Endothelial cell of umbilical vein (primary cell): ENCODE data around the gene OTOGL. TPM values are rescaled to one million over a fixed set of nuclear protein-coding genes. Genes with fewer than 3 reads are reported as not detected.

Experiments
- BruUV-seq: library from RNA; stranded (reverse); fragments of 400-500 nt; replicated peaks from 2 replicates; lab custom pipeline; 2021; lab: Mats Ljungman, UMichigan
- CTCF ChIA-PET: fragments of 300-600, 350-600 bp; sonication (Branson Sonifier 250); formaldehyde crosslinking; loops from one replicate; lab custom pipeline; 2021; ENCODE audit warnings: antibody characterized with exemption, inconsistent platforms; lab: Charles Lee
- POLR2A ChIA-PET: fragments of 300-600, 350-600 bp; sonication (Branson Sonifier 250); formaldehyde crosslinking; loops from one replicate; lab custom pipeline; 2021; ENCODE audit warnings: antibody characterized with exemption, inconsistent platforms; lab: Charles Lee
- DNase-seq: peaks from one replicate; pipeline ENCODE4 v3.0.0-alpha.2; 2011; ENCODE audit warnings: low read depth, low spot score
- FAIRE-seq: peaks from 2 replicates; lab custom pipeline; 2011; peaks lifted over from hg19 to GRCh38; lab: Jason Lieb, UNC
- H2AFZ ChIP-seq: 2 replicates; pipeline ENCODE4 v1.6.0; 2012; ENCODE audit warnings: low read depth, low read length, control low read depth, inconsistent platforms
- H3K27ac ChIP-seq: 2 replicates; pipeline ENCODE4 v1.5.1; 2011; ENCODE audit warnings: low read depth, mild to moderate bottlenecking, control low read depth, low read length, moderate library complexity; ENCODE audit not compliant: insufficient read depth
- H3K27me3 ChIP-seq, 2 experiments: 2 replicates each; pipeline versions ENCODE4 v1.6.0 to v1.6.1; 2011; ENCODE audit warnings: low read length in 2 of 2, mixed read lengths in 1 of 2; ENCODE audit not compliant: control insufficient read depth in 2 of 2, insufficient read depth in 2 of 2
- H3K36me3 ChIP-seq, 2 experiments: 2 replicates in 1 of 2; 3 replicates in 1 of 2; pipeline ENCODE4 v1.5.1; 2011; ENCODE audit warnings: low read length in 2 of 2, mild to moderate bottlenecking in 1 of 2, moderate library complexity in 1 of 2; ENCODE audit not compliant: control insufficient read depth in 2 of 2, insufficient read depth in 2 of 2; ENCODE audit errors: extremely low read depth in 1 of 2
- H3K4me1 ChIP-seq: 3 replicates; pipeline ENCODE4 v1.5.1; 2011; ENCODE audit warnings: mild to moderate bottlenecking, low read length; ENCODE audit not compliant: control insufficient read depth, insufficient read depth; ENCODE audit errors: extremely low read depth
- H3K4me2 ChIP-seq: 2 replicates; pipeline ENCODE4 v1.6.1; 2011; ENCODE audit warnings: low read length, control low read depth, mixed read lengths; ENCODE audit not compliant: insufficient read depth
- H3K4me3 ChIP-seq, 3 experiments: fragments of 200-600 bp in 1 of 3; sonication (generic), shearing (Covaris generic) in 1 of 3; replicated peaks in 1 of 3; 2 replicates each; pipeline ENCODE4 v1.5.1; 2011 to 2016; ENCODE audit warnings: control low read depth in 3 of 3, low read length in 3 of 3, mild to moderate bottlenecking in 2 of 3, inconsistent platforms in 1 of 3, low read depth in 1 of 3, moderate library complexity in 1 of 3; ENCODE audit not compliant: insufficient read depth in 1 of 3
- H3K79me2 ChIP-seq: 2 replicates; pipeline ENCODE4 v1.6.0; 2012; ENCODE audit warnings: low read length, inconsistent platforms; ENCODE audit not compliant: control insufficient read depth, insufficient read depth
- H3K9ac ChIP-seq: replicated peaks from 2 replicates; pipeline ENCODE3; 2011; ENCODE audit warnings: low read length, control low read depth; ENCODE audit not compliant: insufficient read depth; ENCODE audit errors: extremely low read depth
- H3K9me1 ChIP-seq: replicated peaks from 3 replicates; pipeline ENCODE4 v1.6.0; 2011; ENCODE audit warnings: mild to moderate bottlenecking, low read length; ENCODE audit not compliant: control insufficient read depth, insufficient read depth; ENCODE audit errors: extremely low read depth
- H3K9me3 ChIP-seq: replicated peaks from 2 replicates; pipeline ENCODE4 v1.5.1; 2012; ENCODE audit warnings: low read length, inconsistent platforms; ENCODE audit not compliant: control insufficient read depth, insufficient read depth
- H4K20me1 ChIP-seq: replicated peaks from 2 replicates; pipeline ENCODE3; 2011; ENCODE audit warnings: mild to moderate bottlenecking, low read length; ENCODE audit not compliant: control insufficient read depth, insufficient read depth; ENCODE audit errors: extremely low read depth
- EZH2 ChIP-seq: IDR thresholded peaks from 2 replicates; pipeline ENCODE4 v1.6.1; 2012; ENCODE audit warnings: borderline replicate concordance, low read depth, mild to moderate bottlenecking, moderate library complexity, low read length, inconsistent platforms; ENCODE audit not compliant: severe bottlenecking
- FOS ChIP-seq: IDR thresholded peaks from 2 replicates; pipeline ENCODE4 v1.6.1; 2011; ENCODE audit warnings: mild to moderate bottlenecking, low read length, moderate library complexity, borderline replicate concordance; ENCODE audit not compliant: insufficient read depth
- GATA2 ChIP-seq: IDR thresholded peaks from 2 replicates; pipeline ENCODE4 v1.7.0; 2011; ENCODE audit warnings: low read depth, mild to moderate bottlenecking, moderate library complexity, mixed read lengths, low read length; ENCODE audit not compliant: insufficient read length, insufficient read depth
- JUN ChIP-seq: IDR thresholded peaks from 2 replicates; pipeline ENCODE4 v1.6.1; 2011; ENCODE audit warnings: borderline replicate concordance, low read depth; ENCODE audit not compliant: insufficient read length, insufficient read depth
- MYC ChIP-seq: IDR thresholded peaks from one replicate; pipeline ENCODE4 v1.6.1; 2011; ENCODE audit warnings: mild to moderate bottlenecking, low read depth, low read length
- POLR2A ChIP-seq: IDR thresholded peaks from 2 replicates; pipeline ENCODE4 v1.6.1; 2012; ENCODE audit warnings: low read depth, mild to moderate bottlenecking, control low read depth, low read length
- POLR2AphosphoS5 ChIP-seq: IDR thresholded peaks from 2 replicates; pipeline ENCODE4 v1.6.1; 2012; ENCODE audit warnings: low read depth, mild to moderate bottlenecking, control low read depth, low read length, moderate library complexity; ENCODE audit not compliant: insufficient read depth
- dilution Hi-C: fragments of 300-500 bp; cut with MboI; formaldehyde crosslinking; loops from one replicate; pipeline ENCODE4 v1.15.0; 2019; ENCODE audit warnings: low sequenced_read_pairs; ENCODE audit not compliant: extremely low pct_ligation_motif_present
- intact Hi-C: fragments of 100-400 bp; cut with micrococcal nuclease; formaldehyde crosslinking; loops from one replicate; pipeline ENCODE4 v1.10.0; 2022
- polyA plus RNA-seq, 4 experiments: library from polyadenylated mRNA; depleted of rRNA in 3 of 4; stranded (reverse) in 3 of 4; unstranded in 1 of 4; fragments of >200 nt; gene quantifications; 2 replicates each; pipeline versions ENCODE4 v1.2.1 to v1.2.3, GENCODE V29; 2011 to 2012; ENCODE audit warnings: missing spikeins in 1 of 4
- total RNA-seq: library from RNA; stranded (reverse); gene quantifications from 2 replicates; pipeline ENCODE4 v1.2.3, GENCODE V29; 2021
- TF ChIP-seq, protein P1 (sequence below): IDR thresholded peaks from 2 replicates; pipeline ENCODE4 v1.6.1; 2011; ENCODE audit not compliant: insufficient read depth, insufficient read length
- TF ChIP-seq, protein P2 (sequence below), 2 donors: IDR thresholded peaks; 1 replicate in 1 of 2; 2 replicates in 1 of 2; pipeline ENCODE4 v1.5.1; 2011; ENCODE audit warnings: low read length in 2 of 2, mild to moderate bottlenecking in 2 of 2, moderate library complexity in 2 of 2, control low read depth in 1 of 2, inconsistent platforms in 1 of 2, low read depth in 1 of 2; ENCODE audit not compliant: insufficient read depth in 1 of 2; ENCODE audit errors: extremely low read depth in 1 of 2

Gene OTOGL
- total and polyA plus RNA-seq, 2 donors (not counting 3 experiments of a cell fraction or from before 2014, with no cell fraction given), result 1.4 to 2.0 TPM

- no peak for TF ChIP-seq POLR2A
- no peak for TF ChIP-seq JUN
- TF ChIP-seq, protein P1, sequence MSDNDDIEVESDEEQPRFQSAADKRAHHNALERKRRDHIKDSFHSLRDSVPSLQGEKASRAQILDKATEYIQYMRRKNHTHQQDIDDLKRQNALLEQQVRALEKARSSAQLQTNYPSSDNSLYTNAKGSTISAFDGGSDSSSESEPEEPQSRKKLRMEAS, result no peak
- TF ChIP-seq GATA2, result no peak
- TF ChIP-seq POLR2AphosphoS5, result no peak
- TF ChIP-seq, protein P2, sequence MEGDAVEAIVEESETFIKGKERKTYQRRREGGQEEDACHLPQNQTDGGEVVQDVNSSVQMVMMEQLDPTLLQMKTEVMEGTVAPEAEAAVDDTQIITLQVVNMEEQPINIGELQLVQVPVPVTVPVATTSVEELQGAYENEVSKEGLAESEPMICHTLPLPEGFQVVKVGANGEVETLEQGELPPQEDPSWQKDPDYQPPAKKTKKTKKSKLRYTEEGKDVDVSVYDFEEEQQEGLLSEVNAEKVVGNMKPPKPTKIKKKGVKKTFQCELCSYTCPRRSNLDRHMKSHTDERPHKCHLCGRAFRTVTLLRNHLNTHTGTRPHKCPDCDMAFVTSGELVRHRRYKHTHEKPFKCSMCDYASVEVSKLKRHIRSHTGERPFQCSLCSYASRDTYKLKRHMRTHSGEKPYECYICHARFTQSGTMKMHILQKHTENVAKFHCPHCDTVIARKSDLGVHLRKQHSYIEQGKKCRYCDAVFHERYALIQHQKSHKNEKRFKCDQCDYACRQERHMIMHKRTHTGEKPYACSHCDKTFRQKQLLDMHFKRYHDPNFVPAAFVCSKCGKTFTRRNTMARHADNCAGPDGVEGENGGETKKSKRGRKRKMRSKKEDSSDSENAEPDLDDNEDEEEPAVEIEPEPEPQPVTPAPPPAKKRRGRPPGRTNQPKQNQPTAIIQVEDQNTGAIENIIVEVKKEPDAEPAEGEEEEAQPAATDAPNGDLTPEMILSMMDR (IDR thresholded peaks at IDR 0.05; ENCODE audit: extremely low read depth in 1 of 2, insufficient read depth in 1 of 2, low read depth in 1 of 2, low read length in 2 of 2), result no peak
- TF ChIP-seq EZH2, result no peak
- TF ChIP-seq FOS, result no peak
- no peak for TF ChIP-seq MYC
- dilution Hi-C loops, result no loop called here
- Histone ChIP-seq H4K20me1 (no peaks in the 10 kb centered on the region), H3K27me3 (no peaks in the 10 kb centered on the region), H3K36me3 (no peaks in the 10 kb centered on the region), H3K9me1 (no peaks in the 10 kb centered on the region), H3K4me2 (no peak overlapping the region), H3K27ac (no peak overlapping the region), H3K4me3 (no peak overlapping the region), H3K9ac (no peak overlapping the region), H3K9me3 (no peaks in the 10 kb centered on the region), H3K4me1 (no peaks in the 10 kb centered on the region), H2AFZ (no peak overlapping the region), H3K79me2 (no peaks in the 10 kb centered on the region)
- FAIRE-seq (no peak), DNase-seq (no peak)
- POLR2A ChIA-PET, result no interaction called here
- intact Hi-C loops, result no loop called here
- no TSS peak for BruUV-seq
- CTCF ChIA-PET, result interaction anchor here (0.8 to 1.9 kb wide), 3 partner anchors 10 to 65 kb away, joined by 3 to 9 read pairs (median 5); no protein-coding TSS in a partner anchor
Observed at GRCh38 chr12:80260269-80260668, 160.9 kb downstream of the OTOGL start.
